Right kidney (tissue), 1 donor: ENCODE measurements around the gene OSCAR.

ENCODE experiments used
- DNase-seq: peaks from one replicate; pipeline ENCODE4 v3.0.0-alpha.2; 2016

Gene OSCAR

GRCh38 chr19:54095136-54095858 is 5.3 kb downstream of the OSCAR start:
- no peak for DNase-seq

GRCh38 chr19:54094426-54095000 is 6.1 kb downstream of the OSCAR start:
- DNase-seq: no peak

GRCh38 chr19:54084410-54084809 is 16.2 kb downstream of the OSCAR start:
- no peak for DNase-seq

- no peak for DNase-seq
Measured at GRCh38 chr19:54081032-54081431, 19.6 kb downstream of the OSCAR start, which contains the start of gene TARM1. Gene TARM1, minus strand, starts transcription at chr19:54081365. Its CDS starts 25 bp downstream, at chr19:54081340.

GRCh38 chr19:54077334-54077733 is 23.3 kb downstream of the OSCAR start:
- no peak for DNase-seq

GRCh38 chr19:54074851-54075250 is 25.8 kb downstream of the OSCAR start:
- no peak for DNase-seq

GRCh38 chr19:54073829-54074228 is 26.8 kb downstream of the OSCAR start:
- DNase-seq: no peak

- no peak for DNase-seq
Measured at GRCh38 chr19:54069470-54069869, 31.1 kb downstream of the OSCAR start.

- DNase-seq: no peak
Measured at GRCh38 chr19:54063350-54064116, 37.1 kb downstream of the OSCAR start, which contains the start of gene VSTM1. Gene VSTM1, minus strand, starts transcription at chr19:54063897. Its CDS starts 120 bp downstream, at chr19:54063777.

- no peak for DNase-seq
Measured at GRCh38 chr19:54062643-54063042, 38.0 kb downstream of the OSCAR start.

GRCh38 chr19:54047616-54048015 is 53.0 kb downstream of the OSCAR start:
- DNase-seq: no peak

GRCh38 chr19:54045771-54046170 is 54.8 kb downstream of the OSCAR start:
- no peak for DNase-seq
